Measurements from ENCODE around the gene DPM1. TPM values are rescaled to one million over a fixed set of nuclear protein-coding genes. Genes with fewer than 3 reads are reported as not detected.

DPM1 gene
- total RNA-seq, 2 donors from 2014 or later = 18.1 to 32.7 TPM

GRCh38 chr20:50932016-50932485, 26.3 kb downstream of the DPM1 start:
- no peaks in the 10 kb centered on the region for H3K27me3 ChIP-seq
- no peak for TF ChIP-seq CTCF (IDR thresholded peaks at IDR 0.05)
- TF ChIP-seq POLR2A (IDR thresholded peaks at IDR 0.05) = no peak
- ATAC-seq (no peak), DNase-seq (no peak)
- intact Hi-C loops (cut with DNase I) = no loop called here
- peak overlapping the region; percentile 95 to 100 (median 99) for H3K27ac ChIP-seq
- peaks cover 0 to 11% of the 10 kb centered on the region in 2 donors for H3K36me3 ChIP-seq (replicated peaks in 1 of 2; ENCODE audit: insufficient read depth in 1 of 2, low read depth in 2 of 2)
- 51 to 75% methylated on average over 4 to 6 of the region's 6 CpGs for WGBS, 2 donors
- H3K4me3 ChIP-seq = no peak overlapping the region
- no peaks in the 10 kb centered on the region for H3K9me3 ChIP-seq
- H3K4me1 ChIP-seq = peaks cover 37% of the 10 kb centered on the region

- Histone ChIP-seq H3K27me3 (no peaks in the 10 kb centered on the region), H3K4me1 (peaks cover 38% of the 10 kb centered on the region), H3K4me3 (peak within 1 kb of the TSS; percentile 73 to 76), H3K9me3 (no peaks in the 10 kb centered on the region), H3K27ac (peak within 1 kb of the TSS; percentile 95 to 100 (median 99)), H3K36me3 (replicated peaks in 1 of 2; ENCODE audit: insufficient read depth in 1 of 2, low read depth in 2 of 2) (peaks cover 0 to 11% of the 10 kb centered on the region in 2 donors)
- DNase-seq = peak; percentile 90 to 93 (median 91)
- 0 to 1% methylated on average over 3 to 42 of the region's 58 CpGs for WGBS, 2 donors
- peak; percentile 87 to 94 (median 91) for TF ChIP-seq POLR2A (IDR thresholded peaks at IDR 0.05)
- TF ChIP-seq CTCF (IDR thresholded peaks at IDR 0.05) = peak; percentile 42 to 83 (median 79)
- intact Hi-C loops (cut with DNase I) = no loop called here
- ATAC-seq = peak; percentile 87
These were observed 26.9 kb downstream of the DPM1 start, which contains the start of gene ADNP for GRCh38 chr20:50931306-50932015. Gene ADNP, minus strand, starts transcription at chr20:50931437. Its CDS starts 27,441 bp downstream, at chr20:50903996.

- H3K9me3 ChIP-seq = no peaks in the 10 kb centered on the region
- TF ChIP-seq POLR2A (IDR thresholded peaks at IDR 0.05) = no peak
- no peak for TF ChIP-seq CTCF (IDR thresholded peaks at IDR 0.05)
- H3K4me3 ChIP-seq = peak overlapping the region; percentile 15 to 56
- peaks cover 40% of the 10 kb centered on the region for H3K4me1 ChIP-seq
- peak; percentile 19 for ATAC-seq
- H3K27me3 ChIP-seq = no peaks in the 10 kb centered on the region
- 2% methylated on average over 38 of the region's 45 CpGs; no CpG with 5 or more reads in 1 of the 2 donors for WGBS, 2 donors
- intact Hi-C loops (cut with DNase I) = no loop called here
- DNase-seq = no peak
- peaks cover 0 to 6% of the 10 kb centered on the region in 2 donors for H3K36me3 ChIP-seq (replicated peaks in 1 of 2; ENCODE audit: insufficient read depth in 1 of 2, low read depth in 2 of 2)
- H3K27ac ChIP-seq = peak overlapping the region; percentile 95 to 100 (median 99)
These were observed 27.4 kb downstream of the DPM1 start for GRCh38 chr20:50930976-50931305.

- ATAC-seq = peak; percentile 21
- Histone ChIP-seq H3K27me3 (no peaks in the 10 kb centered on the region), H3K9me3 (no peaks in the 10 kb centered on the region), H3K4me1 (peaks cover 46% of the 10 kb centered on the region), H3K4me3 (peak overlapping the region; percentile 73 to 76), H3K36me3 (replicated peaks in 1 of 2; ENCODE audit: insufficient read depth in 1 of 2, low read depth in 2 of 2) (peaks cover 0 to 3% of the 10 kb centered on the region in 2 donors), H3K27ac (peak overlapping the region; percentile 95 to 100 (median 99))
- WGBS, 2 donors = 0% methylated on average over 6 to 57 of the region's 79 CpGs
- intact Hi-C loops (cut with DNase I) = no loop called here
- peak; percentile 21 to 45 (median 34) for DNase-seq
- TF ChIP-seq CTCF (IDR thresholded peaks at IDR 0.05) (no peak), POLR2A (IDR thresholded peaks at IDR 0.05) (peak in 1 of 3 donors; percentile 7)
These were observed 28.0 kb downstream of the DPM1 start for GRCh38 chr20:50930139-50930975.
